ENCODE measurements around the gene EHD1. TPM values are rescaled to one million over a fixed set of nuclear protein-coding genes. Genes with fewer than 3 reads are reported as not detected.

The EHD1 gene
- total and polyA plus RNA-seq, 4 donors: 40.9 to 102 (median 79.1) TPM

DNA sequence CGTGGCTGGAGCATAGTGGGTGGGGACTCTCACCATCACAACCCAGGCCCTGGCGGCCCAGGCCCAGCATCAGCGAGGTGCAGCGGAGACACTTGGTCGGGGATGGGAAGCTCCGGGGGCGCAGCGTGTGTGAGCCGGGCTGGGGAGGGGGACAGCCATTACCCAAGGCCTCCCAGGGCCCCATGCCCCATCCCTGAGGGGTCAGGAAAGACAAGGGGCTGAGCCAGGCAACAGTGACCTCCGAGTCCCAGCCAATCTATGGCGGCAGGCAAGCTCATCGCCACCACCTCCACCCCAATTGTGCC, 45.3 kb downstream of the EHD1 start:
- H3K27me3 ChIP-seq (ENCODE audit: control insufficient read depth, insufficient read depth, low read length): no peaks in the 10 kb centered on the region
- H3K9me3 ChIP-seq (ENCODE audit: control insufficient read depth, insufficient read depth, low read length): no peaks in the 10 kb centered on the region
- WGBS (ENCODE audit: insufficient coverage): 86% methylated on average over 8 of the region's 12 CpGs
- H3K36me3 ChIP-seq (ENCODE audit: control insufficient read depth, insufficient read depth, low read length): peaks cover 25% of the 10 kb centered on the region
- H3K27ac ChIP-seq (ENCODE audit: low read depth, low read length): no peak overlapping the region
- peaks cover 13% of the 10 kb centered on the region for H3K4me1 ChIP-seq (ENCODE audit: control insufficient read depth, insufficient read depth, low read length)
- H3K4me3 ChIP-seq (ENCODE audit: low read depth, low read length): no peak overlapping the region
- DNase-seq (ENCODE audit: low read depth in 4 of 6, low spot score in 6 of 6): no peak

DNA sequence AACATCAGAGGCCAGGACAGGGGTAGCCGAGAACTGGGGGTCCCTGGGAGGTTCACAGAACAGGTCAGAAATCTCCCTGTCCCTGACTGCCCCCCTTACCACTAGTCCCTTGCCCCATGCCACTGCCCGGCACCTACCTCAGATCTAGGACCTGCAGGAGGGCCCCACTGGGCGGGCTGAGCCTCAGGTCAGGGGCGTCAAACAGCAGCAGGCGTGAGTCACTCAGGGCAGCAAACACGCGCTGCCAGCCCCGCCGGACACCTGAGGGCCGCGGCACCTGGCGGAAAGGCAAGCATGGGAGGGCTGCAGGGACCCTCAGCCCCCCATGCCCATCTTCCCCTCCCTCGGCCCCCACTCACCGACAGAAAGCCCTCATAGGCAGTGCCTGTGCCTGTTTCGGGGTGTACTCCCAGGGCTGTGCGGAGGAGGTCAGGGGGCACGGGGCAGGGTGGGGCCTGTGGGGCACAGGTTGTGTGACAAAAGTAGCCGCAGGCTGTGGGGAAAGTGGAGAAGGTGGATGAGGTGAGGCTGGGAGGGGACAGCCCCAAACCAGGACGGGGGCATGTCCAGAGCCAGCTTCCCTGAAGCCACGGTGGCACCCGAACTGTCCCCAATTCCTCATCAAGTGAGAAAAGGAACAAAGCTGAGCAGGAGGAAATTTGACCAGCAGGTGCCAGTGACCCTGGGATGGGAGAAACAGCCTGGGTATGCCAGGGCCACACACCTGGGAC, 45.8 kb downstream of the EHD1 start:
- H3K9me3 ChIP-seq (ENCODE audit: control insufficient read depth, insufficient read depth, low read length): no peaks in the 10 kb centered on the region
- no peak overlapping the region for H3K4me3 ChIP-seq (ENCODE audit: low read depth, low read length)
- peaks cover 13% of the 10 kb centered on the region for H3K4me1 ChIP-seq (ENCODE audit: control insufficient read depth, insufficient read depth, low read length)
- H3K36me3 ChIP-seq (ENCODE audit: control insufficient read depth, insufficient read depth, low read length): peaks cover 25% of the 10 kb centered on the region
- no peak for DNase-seq (ENCODE audit: low read depth in 4 of 6, low spot score in 6 of 6)
- H3K27me3 ChIP-seq (ENCODE audit: control insufficient read depth, insufficient read depth, low read length): no peaks in the 10 kb centered on the region
- 96% methylated on average over 20 of the region's 21 CpGs for WGBS (ENCODE audit: insufficient coverage)
- H3K27ac ChIP-seq (ENCODE audit: low read depth, low read length): no peak overlapping the region

DNA sequence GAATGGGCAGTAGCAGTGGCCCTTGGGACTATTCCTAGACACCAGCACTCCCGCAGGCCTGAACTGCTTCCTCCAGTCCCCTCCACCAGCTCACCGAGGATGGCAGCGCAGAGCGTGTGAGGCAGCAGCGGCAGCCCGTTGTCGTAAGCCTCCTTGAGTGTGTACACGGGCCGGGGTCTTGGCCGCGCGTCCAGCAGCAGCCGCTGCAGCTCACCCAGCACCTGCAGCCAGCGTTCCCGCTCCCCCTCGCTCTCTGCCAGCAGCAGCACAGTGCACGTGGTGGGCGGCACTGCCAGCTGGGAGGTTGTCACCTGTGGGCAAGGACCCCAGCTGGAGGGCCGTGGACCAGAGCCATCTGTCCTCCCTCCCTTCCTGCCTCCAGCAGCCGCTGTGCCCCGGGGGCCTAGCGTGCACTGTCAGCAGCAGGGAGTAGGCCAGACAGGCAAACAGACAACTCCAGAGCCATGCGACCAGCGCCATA, 47.0 kb downstream of the EHD1 start:
- Histone ChIP-seq H3K27me3 (ENCODE audit: control insufficient read depth, insufficient read depth, low read length) (no peaks in the 10 kb centered on the region), H3K9me3 (ENCODE audit: control insufficient read depth, insufficient read depth, low read length) (no peaks in the 10 kb centered on the region), H3K36me3 (ENCODE audit: control insufficient read depth, insufficient read depth, low read length) (peaks cover 25% of the 10 kb centered on the region), H3K4me1 (ENCODE audit: control insufficient read depth, insufficient read depth, low read length) (peaks cover 10% of the 10 kb centered on the region), H3K27ac (ENCODE audit: low read depth, low read length) (no peak overlapping the region), H3K4me3 (ENCODE audit: low read depth, low read length) (no peak overlapping the region)
- 71% methylated on average over 21 of the region's 24 CpGs for WGBS (ENCODE audit: insufficient coverage)
- DNase-seq (ENCODE audit: low read depth in 4 of 6, low spot score in 6 of 6): peak in 1 of 6 donors; percentile 45

DNA sequence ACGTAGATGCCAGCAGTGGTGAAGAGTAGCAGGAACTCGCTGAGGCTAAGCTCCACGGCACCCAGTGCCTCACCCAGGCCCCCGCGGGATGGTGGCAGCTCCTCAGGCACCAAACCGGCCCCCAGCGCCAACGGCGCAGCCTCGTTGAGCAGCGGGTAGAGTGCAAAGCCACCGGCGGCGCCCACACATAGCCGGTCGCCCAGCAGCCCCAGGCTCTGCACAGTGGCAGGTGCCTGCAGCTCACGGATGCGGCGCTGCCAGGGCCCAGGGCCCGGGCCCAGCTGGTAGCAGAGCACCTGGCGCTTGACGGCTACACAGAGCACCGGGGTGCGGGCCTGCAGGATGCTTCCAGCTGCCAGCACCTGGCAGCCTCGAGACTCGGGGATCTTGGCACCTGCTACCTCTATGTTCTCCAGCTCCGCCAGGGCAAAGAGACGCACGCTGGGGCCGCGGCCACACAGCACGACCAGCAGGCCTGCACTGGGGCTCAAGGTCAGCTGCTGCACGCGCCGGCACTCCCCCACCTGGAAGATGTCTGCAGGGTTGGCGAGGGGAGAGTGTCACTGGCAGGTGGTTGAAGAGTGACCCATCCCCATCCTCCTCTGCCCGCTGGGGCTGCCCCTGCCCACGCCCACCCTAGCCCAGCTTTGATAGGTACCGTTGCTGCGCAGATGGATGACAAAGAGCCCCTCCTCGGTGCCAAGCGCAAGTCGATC, 48.7 kb downstream of the EHD1 start:
- Histone ChIP-seq H3K27ac (ENCODE audit: low read depth, low read length) (no peak overlapping the region), H3K36me3 (ENCODE audit: control insufficient read depth, insufficient read depth, low read length) (peaks cover 16% of the 10 kb centered on the region), H3K27me3 (ENCODE audit: control insufficient read depth, insufficient read depth, low read length) (no peaks in the 10 kb centered on the region), H3K4me3 (ENCODE audit: low read depth, low read length) (no peak overlapping the region), H3K9me3 (ENCODE audit: control insufficient read depth, insufficient read depth, low read length) (no peaks in the 10 kb centered on the region), H3K4me1 (ENCODE audit: control insufficient read depth, insufficient read depth, low read length) (peaks cover 10% of the 10 kb centered on the region)
- 86% methylated on average over 40 of the region's 43 CpGs for WGBS (ENCODE audit: insufficient coverage)
- DNase-seq (ENCODE audit: low read depth in 4 of 6, low spot score in 6 of 6): no peak

GRCh38 chr11:64827451-64827839, 51.0 kb downstream of the EHD1 start:
- H3K9me3 ChIP-seq (ENCODE audit: control insufficient read depth, insufficient read depth, low read length): no peaks in the 10 kb centered on the region
- H3K27ac ChIP-seq (ENCODE audit: low read depth, low read length): no peak overlapping the region
- H3K4me1 ChIP-seq (ENCODE audit: control insufficient read depth, insufficient read depth, low read length): peaks cover 24% of the 10 kb centered on the region
- H3K4me3 ChIP-seq (ENCODE audit: low read depth, low read length): no peak overlapping the region
- no peaks in the 10 kb centered on the region for H3K27me3 ChIP-seq (ENCODE audit: control insufficient read depth, insufficient read depth, low read length)
- 89% methylated on average over 22 of the region's 22 CpGs for WGBS (ENCODE audit: insufficient coverage)
- peaks cover 7% of the 10 kb centered on the region for H3K36me3 ChIP-seq (ENCODE audit: control insufficient read depth, insufficient read depth, low read length)
- DNase-seq (ENCODE audit: low read depth in 4 of 6, low spot score in 6 of 6): no peak

DNA sequence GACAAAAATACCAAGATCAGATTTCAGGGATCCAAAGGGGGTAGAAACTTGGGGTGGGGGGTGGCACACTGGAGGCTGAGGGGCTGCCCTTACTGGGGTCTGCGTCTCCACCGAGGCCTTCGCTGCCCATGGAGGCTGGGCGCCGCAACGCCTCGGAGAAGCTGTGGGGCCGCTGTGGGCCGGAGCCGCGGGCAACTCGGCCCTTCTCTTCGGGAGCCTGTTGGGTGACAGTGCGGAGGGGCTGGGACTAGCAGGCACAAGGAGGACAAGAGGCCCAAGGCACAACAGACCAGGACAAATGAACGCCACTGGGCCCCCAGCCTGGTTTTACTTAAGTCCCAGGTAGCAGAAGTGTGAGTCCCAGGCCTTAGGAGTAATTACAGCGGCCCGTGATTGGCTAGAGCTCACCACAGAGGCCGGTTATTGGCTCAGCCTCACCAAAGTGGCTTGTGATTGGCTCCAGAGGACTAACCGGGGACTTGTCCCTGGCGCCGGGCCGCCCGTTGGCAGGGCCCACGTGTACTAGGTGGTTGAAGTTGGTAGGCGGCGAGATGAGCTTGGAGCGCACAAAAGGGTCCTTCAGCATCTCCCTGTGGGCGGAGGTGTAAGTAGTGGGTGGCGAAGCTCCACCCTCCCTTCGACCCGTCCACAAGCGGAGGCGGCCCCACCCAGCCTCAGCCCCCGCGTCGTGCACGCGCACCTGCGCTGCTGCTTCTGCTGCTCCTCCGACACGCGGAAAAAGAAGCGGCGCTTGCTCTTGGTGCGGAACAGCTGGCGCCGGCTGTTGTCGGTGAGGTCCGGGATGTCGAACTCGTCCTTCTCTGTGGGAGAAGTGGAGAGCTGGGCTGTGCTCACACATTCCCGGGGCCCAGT, 51.6 kb downstream of the EHD1 start:
- peak in 1 of 6 donors; percentile 41 for DNase-seq (ENCODE audit: low read depth in 4 of 6, low spot score in 6 of 6)
- H3K4me3 ChIP-seq (ENCODE audit: low read depth, low read length): no peak overlapping the region
- no peak overlapping the region for H3K27ac ChIP-seq (ENCODE audit: low read depth, low read length)
- H3K9me3 ChIP-seq (ENCODE audit: control insufficient read depth, insufficient read depth, low read length): no peaks in the 10 kb centered on the region
- peaks cover 25% of the 10 kb centered on the region for H3K4me1 ChIP-seq (ENCODE audit: control insufficient read depth, insufficient read depth, low read length)
- H3K36me3 ChIP-seq (ENCODE audit: control insufficient read depth, insufficient read depth, low read length): peaks cover 4% of the 10 kb centered on the region
- no peaks in the 10 kb centered on the region for H3K27me3 ChIP-seq (ENCODE audit: control insufficient read depth, insufficient read depth, low read length)
- WGBS (ENCODE audit: insufficient coverage): 77% methylated on average over 52 of the region's 52 CpGs

GRCh38 chr11:64826062-64826461, 52.4 kb downstream of the EHD1 start:
- WGBS (ENCODE audit: insufficient coverage): 89% methylated on average over 6 of the region's 7 CpGs
- H3K27me3 ChIP-seq (ENCODE audit: control insufficient read depth, insufficient read depth, low read length): no peaks in the 10 kb centered on the region
- H3K4me1 ChIP-seq (ENCODE audit: control insufficient read depth, insufficient read depth, low read length): peaks cover 20% of the 10 kb centered on the region
- H3K27ac ChIP-seq (ENCODE audit: low read depth, low read length): no peak overlapping the region
- DNase-seq (ENCODE audit: low read depth in 4 of 6, low spot score in 6 of 6): no peak
- no peak overlapping the region for H3K4me3 ChIP-seq (ENCODE audit: low read depth, low read length)
- no peaks in the 10 kb centered on the region for H3K9me3 ChIP-seq (ENCODE audit: control insufficient read depth, insufficient read depth, low read length)
- peaks cover 4% of the 10 kb centered on the region for H3K36me3 ChIP-seq (ENCODE audit: control insufficient read depth, insufficient read depth, low read length)

DNA sequence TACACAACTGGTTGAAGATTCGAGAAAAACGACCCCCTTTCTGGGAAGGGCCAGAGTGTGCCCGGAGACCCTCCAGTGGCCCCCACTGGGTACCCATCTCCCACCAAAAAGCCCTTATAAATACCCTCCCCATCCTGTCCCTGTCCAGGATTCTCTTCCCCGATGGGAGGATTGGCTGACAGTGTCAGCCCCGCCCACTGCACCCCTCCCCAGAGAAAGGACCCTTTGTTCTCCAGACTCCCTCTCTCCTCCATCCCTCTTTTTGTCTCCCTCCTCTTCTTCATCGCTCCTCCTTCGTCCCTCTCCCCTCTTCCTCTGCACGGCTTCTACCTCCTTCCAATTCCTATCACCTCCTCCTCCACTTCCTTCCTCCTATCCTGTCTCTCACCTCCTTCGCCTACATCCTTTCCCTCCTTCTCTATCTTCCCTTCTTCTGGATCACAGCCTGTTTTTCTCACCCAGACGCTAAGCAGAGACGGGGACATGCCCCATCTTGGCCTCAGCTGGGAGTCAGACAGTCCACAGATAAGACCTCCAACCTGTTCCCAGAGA, 54.8 kb downstream of the EHD1 start:
- Histone ChIP-seq H3K4me3 (ENCODE audit: low read depth, low read length) (no peak overlapping the region), H3K9me3 (ENCODE audit: control insufficient read depth, insufficient read depth, low read length) (no peaks in the 10 kb centered on the region), H3K4me1 (ENCODE audit: control insufficient read depth, insufficient read depth, low read length) (peaks cover 17% of the 10 kb centered on the region), H3K27ac (ENCODE audit: low read depth, low read length) (no peak overlapping the region), H3K36me3 (ENCODE audit: control insufficient read depth, insufficient read depth, low read length) (no peaks in the 10 kb centered on the region), H3K27me3 (ENCODE audit: control insufficient read depth, insufficient read depth, low read length) (no peaks in the 10 kb centered on the region)
- DNase-seq (ENCODE audit: low read depth in 4 of 6, low spot score in 6 of 6): no peak
- 66% methylated on average over 11 of the region's 11 CpGs for WGBS (ENCODE audit: insufficient coverage)

DNA sequence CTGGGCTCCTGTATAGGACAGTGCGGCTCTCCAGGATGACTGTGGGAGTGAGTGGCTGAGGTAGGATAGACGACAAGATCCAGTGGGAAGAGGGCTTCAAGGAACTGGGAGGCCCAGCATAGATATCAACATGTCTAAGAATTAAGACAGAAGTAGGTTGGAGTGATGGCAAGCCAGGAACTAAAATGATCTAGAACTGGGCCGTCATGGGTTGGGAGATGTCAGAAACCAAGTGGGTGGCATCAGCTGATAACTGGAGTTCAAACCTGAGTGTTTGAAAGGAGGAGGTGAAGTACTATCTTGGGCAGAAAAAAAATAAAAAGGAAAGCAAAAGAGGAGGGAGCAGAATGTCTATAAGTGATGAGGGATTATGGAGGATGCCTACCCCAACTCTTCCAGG, 60.9 kb downstream of the EHD1 start:
- no peaks in the 10 kb centered on the region for H3K36me3 ChIP-seq (ENCODE audit: control insufficient read depth, insufficient read depth, low read length)
- no peaks in the 10 kb centered on the region for H3K27me3 ChIP-seq (ENCODE audit: control insufficient read depth, insufficient read depth, low read length)
- 86% methylated on average over 3 of the region's 3 CpGs for WGBS (ENCODE audit: insufficient coverage)
- H3K9me3 ChIP-seq (ENCODE audit: control insufficient read depth, insufficient read depth, low read length): no peaks in the 10 kb centered on the region
- no peak for DNase-seq (ENCODE audit: low read depth in 4 of 6, low spot score in 6 of 6)
- no peak overlapping the region for H3K4me3 ChIP-seq (ENCODE audit: low read depth, low read length)
- no peak overlapping the region for H3K27ac ChIP-seq (ENCODE audit: low read depth, low read length)
- H3K4me1 ChIP-seq (ENCODE audit: control insufficient read depth, insufficient read depth, low read length): peaks cover 4% of the 10 kb centered on the region
